GM12801 (cell line): ENCODE measurements around the gene BTBD3.

ENCODE experiments used
- CTCF ChIP-seq: IDR thresholded peaks from one replicate; pipeline ENCODE4 v1.5.1; 2011; ENCODE audit warnings: control low read depth; ENCODE audit not compliant: insufficient read length; ENCODE audit errors: extremely low read depth

Gene BTBD3

GRCh38 chr20:11905460-11906179 is 12.1 kb upstream of the BTBD3 start:
- no peak for TF ChIP-seq CTCF

- TF ChIP-seq CTCF = no peak
Observed at GRCh38 chr20:11906626-11907480, 10.8 kb upstream of the BTBD3 start.

GRCh38 chr20:11907621-11908020 is 10.1 kb upstream of the BTBD3 start:
- TF ChIP-seq CTCF = no peak

GRCh38 chr20:11912013-11912658 is 5.6 kb upstream of the BTBD3 start:
- TF ChIP-seq CTCF = no peak

GRCh38 chr20:11912659-11913415 is 4.9 kb upstream of the BTBD3 start:
- no peak for TF ChIP-seq CTCF

GRCh38 chr20:11918391-11918845 is 725 bp downstream of the BTBD3 start:
- TF ChIP-seq CTCF = no peak
